ENCODE data around the gene MLNR.

The MLNR gene

DNA sequence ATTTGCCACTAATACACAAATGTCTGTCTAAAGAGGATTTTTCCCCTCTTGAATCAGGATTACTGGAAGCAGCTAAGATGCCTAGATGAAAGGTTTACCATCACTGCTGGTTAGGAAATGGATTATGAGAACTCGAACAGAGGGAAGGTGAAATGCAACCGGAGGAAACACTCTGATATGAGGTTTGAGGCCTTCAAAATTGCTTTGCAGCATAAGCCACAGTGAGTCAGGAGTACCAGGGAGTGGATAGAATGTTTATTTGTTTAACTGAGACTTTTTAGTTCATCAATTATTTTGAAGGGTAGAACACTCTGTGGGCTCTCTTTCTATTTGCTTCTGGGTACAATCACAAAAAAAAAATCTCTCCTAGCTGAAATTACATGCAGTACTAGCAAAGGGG is 45.7 kb downstream of the MLNR start:
- no peak overlapping the region for H3K4me3 ChIP-seq
- H3K27ac ChIP-seq = no peak overlapping the region

DNA sequence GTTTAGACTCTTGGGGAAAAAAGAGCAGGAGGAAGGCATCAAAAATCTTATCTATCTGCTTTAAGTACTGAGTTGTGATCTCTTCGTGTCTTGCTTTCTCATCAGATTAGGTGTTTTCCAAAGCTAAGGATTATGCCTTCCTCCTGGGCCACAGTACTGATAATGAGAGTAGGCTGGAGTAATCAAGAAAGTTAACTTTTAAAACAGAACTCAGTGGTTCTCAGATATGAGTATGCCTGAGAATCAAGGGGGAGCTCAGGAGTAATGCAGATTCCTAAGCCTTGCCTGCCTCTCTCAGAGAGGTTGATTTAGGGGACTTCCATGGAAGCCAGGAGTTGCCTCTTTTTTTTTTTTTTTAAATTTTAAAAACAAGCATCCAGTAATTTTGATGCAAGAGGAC is 51.1 kb downstream of the MLNR start:
- Histone ChIP-seq H3K4me3 (no peak overlapping the region), H3K27ac (no peak overlapping the region)
